ENCODE results near the gene CACFD1.

The CACFD1 gene

GRCh38 chr9:133470427-133470924, 10.7 kb downstream of the CACFD1 start:
- POLR2A ChIA-PET, result no interaction called here
- TF ChIP-seq ZNF384 (IDR thresholded peaks at IDR 0.05) (no peak), TARDBP (IDR thresholded peaks at IDR 0.05) (no peak), LEF1 (IDR thresholded peaks at IDR 0.05; ENCODE audit: borderline replicate concordance) (no peak), FOXK2 (IDR thresholded peaks at IDR 0.05) (no peak), NFRKB (IDR thresholded peaks at IDR 0.05) (no peak), FOXM1 (IDR thresholded peaks at IDR 0.05; ENCODE audit: borderline replicate concordance) (no peak), BHLHE40 (IDR thresholded peaks at IDR 0.05; ENCODE audit: borderline replicate concordance) (no peak)
- CTCF ChIA-PET, result no interaction called here
- no peak for DNase-seq (ENCODE audit: extremely low spot score)

- ChIA-PET CTCF (no interaction called here), POLR2A (no interaction called here)
- TF ChIP-seq PKNOX1 (IDR thresholded peaks at IDR 0.05) (no peak), NFRKB (IDR thresholded peaks at IDR 0.05) (no peak), CTBP1 (IDR thresholded peaks at IDR 0.05; ENCODE audit: borderline replicate concordance) (no peak), ARNT (IDR thresholded peaks at IDR 0.05) (no peak), LEF1 (IDR thresholded peaks at IDR 0.05; ENCODE audit: borderline replicate concordance) (no peak), FOXK2 (IDR thresholded peaks at IDR 0.05) (no peak), L3MBTL2 (conservative IDR thresholded peaks at IDR 0.05) (no peak), ZNF384 (IDR thresholded peaks at IDR 0.05) (no peak), SUZ12 (IDR thresholded peaks at IDR 0.05) (no peak), FOXA1 (IDR thresholded peaks at IDR 0.05) (no peak)
- DNase-seq (ENCODE audit: extremely low spot score), result no peak
These were observed 11.2 kb downstream of the CACFD1 start for GRCh38 chr9:133470988-133471387.

- ChIA-PET POLR2A (interaction anchor here (0.6 kb wide), 1 partner anchor 12 kb away, joined by 3 read pairs; no protein-coding TSS in a partner anchor), CTCF (no interaction called here)
- DNase-seq (ENCODE audit: extremely low spot score), result no peak
- TF ChIP-seq SP1 (IDR thresholded peaks at IDR 0.05), result no peak
- TF ChIP-seq FOXK2 (IDR thresholded peaks at IDR 0.05), result no peak
- TF ChIP-seq FOXA1 (IDR thresholded peaks at IDR 0.05), result no peak
- TF ChIP-seq TARDBP (IDR thresholded peaks at IDR 0.05), result no peak
- no peak for TF ChIP-seq CTBP1 (IDR thresholded peaks at IDR 0.05; ENCODE audit: borderline replicate concordance)
These were observed 11.9 kb downstream of the CACFD1 start for GRCh38 chr9:133471551-133472276.

- POLR2A ChIA-PET, result interaction anchor here (0.6 kb wide), 1 partner anchor 13 kb away, joined by 3 read pairs; no protein-coding TSS in a partner anchor
- no peak for TF ChIP-seq ZNF384 (IDR thresholded peaks at IDR 0.05)
- TF ChIP-seq HDGF (IDR thresholded peaks at IDR 0.05; ENCODE audit: borderline replicate concordance), result no peak
- no peak for TF ChIP-seq SP1 (IDR thresholded peaks at IDR 0.05)
- no peak for TF ChIP-seq FOXA1 (IDR thresholded peaks at IDR 0.05)
- TF ChIP-seq LEF1 (IDR thresholded peaks at IDR 0.05; ENCODE audit: borderline replicate concordance), result no peak
- TF ChIP-seq NFRKB (IDR thresholded peaks at IDR 0.05), result no peak
- TF ChIP-seq PKNOX1 (IDR thresholded peaks at IDR 0.05), result no peak
- no peak for TF ChIP-seq BHLHE40 (IDR thresholded peaks at IDR 0.05; ENCODE audit: borderline replicate concordance)
- no peak for TF ChIP-seq TARDBP (IDR thresholded peaks at IDR 0.05)
- no peak for TF ChIP-seq FOXK2 (IDR thresholded peaks at IDR 0.05)
- no peak for TF ChIP-seq CTBP1 (IDR thresholded peaks at IDR 0.05; ENCODE audit: borderline replicate concordance)
- no peak for TF ChIP-seq ELF4 (IDR thresholded peaks at IDR 0.05)
- no peak for TF ChIP-seq ARNT (IDR thresholded peaks at IDR 0.05)
- DNase-seq (ENCODE audit: extremely low spot score), result no peak
- CTCF ChIA-PET, result no interaction called here
These were observed 12.5 kb downstream of the CACFD1 start for GRCh38 chr9:133472277-133472645.

GRCh38 chr9:133472753-133473378, 13.1 kb downstream of the CACFD1 start:
- POLR2A ChIA-PET, result no interaction called here
- TF ChIP-seq ARNT (IDR thresholded peaks at IDR 0.05) (no peak), ZNF384 (IDR thresholded peaks at IDR 0.05) (no peak), HDGF (IDR thresholded peaks at IDR 0.05; ENCODE audit: borderline replicate concordance) (no peak), ELF4 (IDR thresholded peaks at IDR 0.05) (no peak), PKNOX1 (IDR thresholded peaks at IDR 0.05) (no peak), LEF1 (IDR thresholded peaks at IDR 0.05; ENCODE audit: borderline replicate concordance) (no peak), FOXM1 (IDR thresholded peaks at IDR 0.05; ENCODE audit: borderline replicate concordance) (no peak), NFRKB (IDR thresholded peaks at IDR 0.05) (no peak), CTBP1 (IDR thresholded peaks at IDR 0.05; ENCODE audit: borderline replicate concordance) (no peak), L3MBTL2 (conservative IDR thresholded peaks at IDR 0.05) (no peak), SP1 (IDR thresholded peaks at IDR 0.05) (no peak), SUZ12 (IDR thresholded peaks at IDR 0.05) (no peak), FOXA1 (IDR thresholded peaks at IDR 0.05) (no peak), TARDBP (IDR thresholded peaks at IDR 0.05) (no peak), BHLHE40 (IDR thresholded peaks at IDR 0.05; ENCODE audit: borderline replicate concordance) (no peak), FOXK2 (IDR thresholded peaks at IDR 0.05) (no peak)
- DNase-seq (ENCODE audit: extremely low spot score), result no peak
- CTCF ChIA-PET, result no interaction called here

GRCh38 chr9:133473743-133474142, 14.0 kb downstream of the CACFD1 start:
- TF ChIP-seq L3MBTL2 (conservative IDR thresholded peaks at IDR 0.05), result no peak
- TF ChIP-seq FOXM1 (IDR thresholded peaks at IDR 0.05; ENCODE audit: borderline replicate concordance), result no peak
- no peak for TF ChIP-seq BHLHE40 (IDR thresholded peaks at IDR 0.05; ENCODE audit: borderline replicate concordance)
- no peak for TF ChIP-seq SP1 (IDR thresholded peaks at IDR 0.05)
- no peak for TF ChIP-seq ZNF384 (IDR thresholded peaks at IDR 0.05)
- CTCF ChIA-PET, result no interaction called here
- POLR2A ChIA-PET, result no interaction called here
- DNase-seq (ENCODE audit: extremely low spot score), result no peak

Measured in HEK293T (cell line).